ENCODE measurements around the gene PEPD. TPM values are rescaled to one million over a fixed set of nuclear protein-coding genes. Genes with fewer than 3 reads are reported as not detected.

The PEPD gene
- total RNA-seq, 4 donors from 2014 or later = 116 to 1,166 (median 748) TPM

DNA sequence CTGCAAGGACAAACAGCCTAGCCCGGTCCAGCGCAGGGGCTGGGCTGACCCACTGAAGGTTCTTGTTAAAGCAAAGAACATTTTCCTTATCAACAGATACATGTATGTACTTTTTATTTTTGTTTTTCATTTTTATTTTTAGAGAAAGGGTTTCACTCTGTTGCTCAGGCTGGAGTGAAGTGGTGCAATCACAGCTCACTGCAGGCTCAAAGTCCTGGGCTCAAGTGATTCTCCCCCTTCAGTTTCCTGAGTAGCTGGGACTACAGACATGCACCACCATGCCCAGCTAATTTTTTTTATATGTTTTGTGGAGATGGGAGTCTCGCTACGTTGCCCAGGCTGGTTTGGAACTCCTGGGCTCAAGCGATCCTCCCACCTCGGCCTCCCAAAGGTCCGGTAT is 100.2 kb downstream of the PEPD start:
- H3K4me1 ChIP-seq = no peaks in the 10 kb centered on the region
- DNase-seq = no peak
- H3K36me3 ChIP-seq = peaks cover 0 to 18% (median 0%) of the 10 kb centered on the region in 3 donors
- no peaks in the 10 kb centered on the region for H3K9me3 ChIP-seq
- no peaks in the 10 kb centered on the region for H3K27me3 ChIP-seq
- no peak overlapping the region for H3K4me3 ChIP-seq
- no peak for TF ChIP-seq POLR2A (IDR thresholded peaks at IDR 0.05)
- TF ChIP-seq, protein P1, sequence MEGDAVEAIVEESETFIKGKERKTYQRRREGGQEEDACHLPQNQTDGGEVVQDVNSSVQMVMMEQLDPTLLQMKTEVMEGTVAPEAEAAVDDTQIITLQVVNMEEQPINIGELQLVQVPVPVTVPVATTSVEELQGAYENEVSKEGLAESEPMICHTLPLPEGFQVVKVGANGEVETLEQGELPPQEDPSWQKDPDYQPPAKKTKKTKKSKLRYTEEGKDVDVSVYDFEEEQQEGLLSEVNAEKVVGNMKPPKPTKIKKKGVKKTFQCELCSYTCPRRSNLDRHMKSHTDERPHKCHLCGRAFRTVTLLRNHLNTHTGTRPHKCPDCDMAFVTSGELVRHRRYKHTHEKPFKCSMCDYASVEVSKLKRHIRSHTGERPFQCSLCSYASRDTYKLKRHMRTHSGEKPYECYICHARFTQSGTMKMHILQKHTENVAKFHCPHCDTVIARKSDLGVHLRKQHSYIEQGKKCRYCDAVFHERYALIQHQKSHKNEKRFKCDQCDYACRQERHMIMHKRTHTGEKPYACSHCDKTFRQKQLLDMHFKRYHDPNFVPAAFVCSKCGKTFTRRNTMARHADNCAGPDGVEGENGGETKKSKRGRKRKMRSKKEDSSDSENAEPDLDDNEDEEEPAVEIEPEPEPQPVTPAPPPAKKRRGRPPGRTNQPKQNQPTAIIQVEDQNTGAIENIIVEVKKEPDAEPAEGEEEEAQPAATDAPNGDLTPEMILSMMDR (IDR thresholded peaks at IDR 0.05) = no peak
- H3K27ac ChIP-seq = no peak overlapping the region

DNA sequence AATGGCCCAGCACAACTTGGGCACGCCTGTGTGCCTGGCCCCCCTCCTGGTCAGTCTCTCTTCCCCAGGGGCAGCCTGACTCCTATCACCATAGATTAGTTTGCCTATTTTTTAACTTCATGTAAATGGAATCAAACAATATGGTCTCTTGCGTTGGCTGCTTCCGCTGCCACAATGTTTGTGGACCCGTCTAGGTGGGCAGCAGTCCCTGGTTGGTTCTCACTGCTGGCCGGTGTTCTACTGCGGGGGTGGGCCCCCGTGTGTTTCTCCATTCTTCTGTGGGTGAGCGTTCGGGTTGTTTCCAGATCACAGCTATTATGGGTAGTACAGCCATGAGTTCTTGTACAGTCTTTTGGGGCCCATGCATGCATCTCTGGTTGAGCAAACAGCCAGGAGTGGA is 100.8 kb downstream of the PEPD start:
- Histone ChIP-seq H3K9me3 (no peaks in the 10 kb centered on the region), H3K4me1 (no peaks in the 10 kb centered on the region), H3K27ac (no peak overlapping the region), H3K36me3 (peaks cover 0 to 18% (median 0%) of the 10 kb centered on the region in 3 donors), H3K27me3 (no peaks in the 10 kb centered on the region), H3K4me3 (no peak overlapping the region)
- TF ChIP-seq, protein P1 (IDR thresholded peaks at IDR 0.05) = no peak
- TF ChIP-seq POLR2A (IDR thresholded peaks at IDR 0.05) = no peak
- no peak for DNase-seq

DNA sequence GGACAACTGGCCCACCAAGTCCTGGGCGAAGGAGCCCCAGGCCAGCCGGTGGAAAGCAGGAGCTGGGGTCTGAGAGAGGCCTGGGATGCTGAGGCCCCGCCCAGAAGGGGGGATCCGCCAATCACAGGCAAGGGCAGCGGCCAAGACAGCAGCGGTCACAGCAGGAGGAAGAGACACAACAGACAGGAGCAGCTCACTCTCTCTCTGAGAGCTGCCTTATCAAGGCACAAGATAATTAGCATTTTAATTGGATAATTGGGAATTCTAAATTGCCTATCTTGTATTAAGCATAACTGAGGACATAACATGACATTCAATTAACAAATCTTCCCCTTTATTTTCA is 101.8 kb downstream of the PEPD start:
- H3K4me1 ChIP-seq = no peaks in the 10 kb centered on the region
- H3K27me3 ChIP-seq = no peaks in the 10 kb centered on the region
- TF ChIP-seq POLR2A (IDR thresholded peaks at IDR 0.05) = no peak
- TF ChIP-seq, protein P1 (IDR thresholded peaks at IDR 0.05) = no peak

DNA sequence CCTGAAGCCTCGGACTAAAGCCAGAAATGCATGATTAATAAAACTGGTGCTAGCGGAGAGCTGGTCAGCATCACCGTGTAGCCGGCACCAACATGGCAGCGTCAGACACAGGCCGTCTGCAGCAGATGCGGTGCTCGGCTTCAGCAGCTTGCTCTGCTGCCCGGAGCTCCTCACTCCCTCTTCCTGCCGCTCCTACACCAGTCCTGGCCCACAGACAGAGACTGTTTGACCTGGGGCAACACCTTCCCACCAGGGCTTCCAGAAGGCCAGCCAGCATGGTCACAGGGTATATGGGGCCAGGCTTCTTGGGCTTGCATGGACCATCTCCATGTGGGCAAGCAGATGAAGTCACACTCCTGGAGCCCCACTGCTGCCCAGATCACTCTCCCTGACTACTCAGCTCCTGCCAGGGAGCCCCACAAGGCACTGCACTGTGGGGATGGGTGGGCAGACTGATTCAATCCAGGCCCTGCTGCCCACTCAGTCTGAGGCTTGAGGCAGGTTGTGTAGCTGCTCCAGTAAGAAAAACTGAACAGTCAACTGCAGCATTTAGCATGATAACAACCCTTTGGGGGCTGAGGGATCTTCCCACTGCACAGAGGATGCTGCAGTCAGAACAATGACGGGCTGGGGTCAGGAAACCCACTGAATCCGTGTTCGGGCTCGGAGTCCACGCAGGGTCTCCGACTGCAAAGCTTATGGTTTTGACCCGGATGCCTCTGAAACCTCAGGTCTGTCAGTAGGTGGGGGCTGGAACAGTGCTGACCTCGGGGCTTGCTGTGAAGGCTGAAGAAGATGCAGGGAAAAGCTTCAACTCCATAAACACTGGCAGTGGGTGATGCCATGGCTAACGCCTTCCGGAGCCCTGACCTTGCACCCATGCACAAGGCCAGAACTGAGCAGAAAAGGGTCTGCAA is 102.5 kb downstream of the PEPD start:
- peaks cover 0 to 23% (median 0%) of the 10 kb centered on the region in 3 donors for H3K36me3 ChIP-seq
- DNase-seq = no peak

More for the DNA sequence above, 101.8 kb downstream of the PEPD start:
- H3K36me3 ChIP-seq = peaks cover 0 to 18% (median 0%) of the 10 kb centered on the region in 3 donors
- no peak overlapping the region for H3K27ac ChIP-seq
- DNase-seq = no peak
- no peaks in the 10 kb centered on the region for H3K9me3 ChIP-seq
- H3K4me3 ChIP-seq = no peak overlapping the region

DNA sequence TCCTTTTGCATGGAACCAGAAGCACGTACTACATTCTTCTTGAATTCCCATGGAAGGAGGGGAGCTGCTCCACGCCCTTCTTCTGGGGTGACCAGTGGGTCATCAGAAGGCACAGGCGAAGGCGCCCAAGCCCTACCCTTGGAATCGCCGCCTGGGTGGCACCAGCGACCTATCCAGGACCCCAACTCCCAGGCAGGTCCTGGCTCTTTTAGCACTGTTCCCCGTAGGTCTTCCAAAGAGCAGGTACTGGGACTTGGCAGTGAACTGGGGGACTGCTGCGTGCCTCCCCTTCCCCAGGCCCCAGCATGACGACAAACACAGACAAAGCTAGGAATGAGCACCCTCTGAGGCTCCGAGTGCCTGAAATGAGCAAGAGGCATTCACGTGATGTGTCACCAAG is 103.1 kb downstream of the PEPD start:
- Histone ChIP-seq H3K36me3 (peaks cover 0 to 23% (median 0%) of the 10 kb centered on the region in 3 donors), H3K4me3 (no peak overlapping the region), H3K4me1 (no peaks in the 10 kb centered on the region), H3K27ac (no peak overlapping the region), H3K27me3 (no peaks in the 10 kb centered on the region), H3K9me3 (no peaks in the 10 kb centered on the region)
- no peak for TF ChIP-seq POLR2A (IDR thresholded peaks at IDR 0.05)
- TF ChIP-seq, protein P1 (IDR thresholded peaks at IDR 0.05) = no peak
- no peak for DNase-seq

More for the DNA sequence above, 102.5 kb downstream of the PEPD start:
- H3K9me3 ChIP-seq = no peaks in the 10 kb centered on the region
- H3K27me3 ChIP-seq = no peaks in the 10 kb centered on the region
- H3K4me3 ChIP-seq = no peak overlapping the region
- no peaks in the 10 kb centered on the region for H3K4me1 ChIP-seq
- no peak overlapping the region for H3K27ac ChIP-seq
- TF ChIP-seq POLR2A (IDR thresholded peaks at IDR 0.05) = no peak
- TF ChIP-seq, protein P1 (IDR thresholded peaks at IDR 0.05) = no peak

All from Peyer's patch (tissue), 4 donors.